ENCODE results near the gene TRIM42.

Gene TRIM42

DNA sequence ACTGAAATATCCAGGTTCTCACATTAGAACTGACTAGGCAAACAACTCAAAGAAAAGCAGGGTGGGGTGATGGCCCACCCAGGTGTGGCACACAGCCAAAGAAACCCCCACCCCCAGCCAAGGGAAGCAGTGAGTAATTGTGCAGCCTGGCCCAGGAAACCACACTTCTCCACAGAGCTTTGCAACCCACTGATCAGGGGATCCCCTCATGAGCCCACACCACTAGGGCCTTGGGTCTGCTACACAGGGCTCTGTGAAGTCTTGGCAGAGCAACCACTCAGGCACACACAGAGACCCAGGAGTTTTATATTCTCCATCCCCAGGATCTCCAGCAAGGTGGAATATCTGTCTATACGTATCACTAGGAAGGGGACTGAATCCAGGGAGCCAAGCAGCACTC, 22.2 kb upstream of the TRIM42 start:
- no peak for TF ChIP-seq FOXP2 (optimal IDR thresholded peaks at IDR 0.05; ENCODE audit: borderline replicate concordance, extremely low read depth, extremely low read length, insufficient read depth)
- TF ChIP-seq TAF1 (IDR thresholded peaks at IDR 0.05; ENCODE audit: borderline replicate concordance, insufficient read depth, low read length): no peak
- no peak for TF ChIP-seq POLR2AphosphoS5 (IDR thresholded peaks at IDR 0.05; ENCODE audit: low read depth, low read length)
- TF ChIP-seq, protein P1, sequence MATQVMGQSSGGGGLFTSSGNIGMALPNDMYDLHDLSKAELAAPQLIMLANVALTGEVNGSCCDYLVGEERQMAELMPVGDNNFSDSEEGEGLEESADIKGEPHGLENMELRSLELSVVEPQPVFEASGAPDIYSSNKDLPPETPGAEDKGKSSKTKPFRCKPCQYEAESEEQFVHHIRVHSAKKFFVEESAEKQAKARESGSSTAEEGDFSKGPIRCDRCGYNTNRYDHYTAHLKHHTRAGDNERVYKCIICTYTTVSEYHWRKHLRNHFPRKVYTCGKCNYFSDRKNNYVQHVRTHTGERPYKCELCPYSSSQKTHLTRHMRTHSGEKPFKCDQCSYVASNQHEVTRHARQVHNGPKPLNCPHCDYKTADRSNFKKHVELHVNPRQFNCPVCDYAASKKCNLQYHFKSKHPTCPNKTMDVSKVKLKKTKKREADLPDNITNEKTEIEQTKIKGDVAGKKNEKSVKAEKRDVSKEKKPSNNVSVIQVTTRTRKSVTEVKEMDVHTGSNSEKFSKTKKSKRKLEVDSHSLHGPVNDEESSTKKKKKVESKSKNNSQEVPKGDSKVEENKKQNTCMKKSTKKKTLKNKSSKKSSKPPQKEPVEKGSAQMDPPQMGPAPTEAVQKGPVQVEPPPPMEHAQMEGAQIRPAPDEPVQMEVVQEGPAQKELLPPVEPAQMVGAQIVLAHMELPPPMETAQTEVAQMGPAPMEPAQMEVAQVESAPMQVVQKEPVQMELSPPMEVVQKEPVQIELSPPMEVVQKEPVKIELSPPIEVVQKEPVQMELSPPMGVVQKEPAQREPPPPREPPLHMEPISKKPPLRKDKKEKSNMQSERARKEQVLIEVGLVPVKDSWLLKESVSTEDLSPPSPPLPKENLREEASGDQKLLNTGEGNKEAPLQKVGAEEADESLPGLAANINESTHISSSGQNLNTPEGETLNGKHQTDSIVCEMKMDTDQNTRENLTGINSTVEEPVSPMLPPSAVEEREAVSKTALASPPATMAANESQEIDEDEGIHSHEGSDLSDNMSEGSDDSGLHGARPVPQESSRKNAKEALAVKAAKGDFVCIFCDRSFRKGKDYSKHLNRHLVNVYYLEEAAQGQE (IDR thresholded peaks at IDR 0.05; ENCODE audit: insufficient read depth in 1 of 2, low read depth in 2 of 2, low read length in 2 of 2): no peak
- TF ChIP-seq SIN3A (IDR thresholded peaks at IDR 0.05; ENCODE audit: borderline replicate concordance, insufficient read depth, low read length): no peak

DNA sequence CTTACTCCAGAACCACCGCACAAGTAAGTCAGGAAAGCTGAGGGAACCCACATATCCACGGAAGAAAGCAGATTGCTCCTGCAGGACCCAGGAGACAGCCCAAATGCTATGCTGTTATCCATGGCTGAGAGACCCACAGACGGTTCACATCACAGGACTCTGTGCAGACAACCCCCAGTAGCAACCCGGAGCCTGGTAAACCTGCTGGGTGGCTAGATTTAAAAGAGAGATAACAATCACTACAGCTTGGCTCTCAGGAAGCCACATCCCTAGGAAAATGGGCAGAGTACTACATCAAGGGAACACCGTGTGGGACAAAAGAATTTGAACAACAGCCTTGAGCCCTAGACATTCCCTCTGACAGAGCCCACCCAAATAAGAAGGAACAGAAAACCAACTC, 13.8 kb upstream of the TRIM42 start:
- TF ChIP-seq SIN3A (IDR thresholded peaks at IDR 0.05; ENCODE audit: borderline replicate concordance, insufficient read depth, low read length): no peak
- TF ChIP-seq FOXP2 (optimal IDR thresholded peaks at IDR 0.05; ENCODE audit: borderline replicate concordance, extremely low read depth, extremely low read length, insufficient read depth): no peak
- TF ChIP-seq TAF1 (IDR thresholded peaks at IDR 0.05; ENCODE audit: borderline replicate concordance, insufficient read depth, low read length): no peak
- TF ChIP-seq POLR2AphosphoS5 (IDR thresholded peaks at IDR 0.05; ENCODE audit: low read depth, low read length): no peak
- TF ChIP-seq, protein P1 (IDR thresholded peaks at IDR 0.05; ENCODE audit: insufficient read depth in 1 of 2, low read depth in 2 of 2, low read length in 2 of 2): no peak

DNA sequence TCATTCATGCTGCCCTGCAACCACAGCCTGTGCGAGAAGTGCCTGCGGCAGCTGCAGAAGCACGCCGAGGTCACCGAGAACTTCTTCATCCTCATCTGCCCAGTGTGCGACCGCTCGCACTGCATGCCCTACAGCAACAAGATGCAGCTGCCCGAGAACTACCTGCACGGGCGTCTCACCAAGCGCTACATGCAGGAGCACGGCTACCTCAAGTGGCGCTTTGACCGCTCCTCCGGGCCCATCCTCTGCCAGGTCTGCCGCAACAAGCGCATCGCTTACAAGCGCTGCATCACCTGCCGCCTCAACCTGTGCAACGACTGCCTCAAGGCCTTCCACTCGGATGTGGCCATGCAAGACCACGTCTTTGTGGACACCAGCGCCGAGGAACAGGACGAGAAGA, 4.7 kb downstream of the TRIM42 start:
- TF ChIP-seq TAF1 (IDR thresholded peaks at IDR 0.05; ENCODE audit: borderline replicate concordance, insufficient read depth, low read length) (no peak), SIN3A (IDR thresholded peaks at IDR 0.05; ENCODE audit: borderline replicate concordance, insufficient read depth, low read length) (no peak), POLR2AphosphoS5 (IDR thresholded peaks at IDR 0.05; ENCODE audit: low read depth, low read length) (no peak), FOXP2 (optimal IDR thresholded peaks at IDR 0.05; ENCODE audit: borderline replicate concordance, extremely low read depth, extremely low read length, insufficient read depth) (no peak)
- TF ChIP-seq, protein P1 (IDR thresholded peaks at IDR 0.05; ENCODE audit: insufficient read depth in 1 of 2, low read depth in 2 of 2, low read length in 2 of 2): no peak

DNA sequence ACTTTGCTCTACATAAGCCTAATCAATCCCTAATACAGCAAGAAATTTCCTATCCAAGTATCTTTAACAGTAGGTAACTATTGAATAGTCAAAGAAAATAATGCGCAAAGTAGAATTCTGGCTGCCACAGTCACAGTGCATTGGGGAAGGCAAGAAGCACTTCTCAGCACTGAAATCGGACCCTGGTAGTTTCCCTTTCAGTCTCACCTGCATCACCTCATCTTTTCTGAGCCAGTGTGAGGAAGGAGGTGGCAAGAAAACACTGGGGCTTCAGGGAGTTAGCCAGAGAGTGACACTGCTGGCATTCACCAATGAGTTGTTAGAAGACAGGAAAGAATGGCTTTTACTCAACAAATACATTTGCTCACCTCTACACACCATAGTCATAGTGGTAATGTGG, 8.3 kb downstream of the TRIM42 start:
- no peak for TF ChIP-seq FOXP2 (optimal IDR thresholded peaks at IDR 0.05; ENCODE audit: borderline replicate concordance, extremely low read depth, extremely low read length, insufficient read depth)
- TF ChIP-seq TAF1 (IDR thresholded peaks at IDR 0.05; ENCODE audit: borderline replicate concordance, insufficient read depth, low read length): no peak
- TF ChIP-seq, protein P1 (IDR thresholded peaks at IDR 0.05; ENCODE audit: insufficient read depth in 1 of 2, low read depth in 2 of 2, low read length in 2 of 2): no peak
- TF ChIP-seq SIN3A (IDR thresholded peaks at IDR 0.05; ENCODE audit: borderline replicate concordance, insufficient read depth, low read length): no peak
- no peak for TF ChIP-seq POLR2AphosphoS5 (IDR thresholded peaks at IDR 0.05; ENCODE audit: low read depth, low read length)

DNA sequence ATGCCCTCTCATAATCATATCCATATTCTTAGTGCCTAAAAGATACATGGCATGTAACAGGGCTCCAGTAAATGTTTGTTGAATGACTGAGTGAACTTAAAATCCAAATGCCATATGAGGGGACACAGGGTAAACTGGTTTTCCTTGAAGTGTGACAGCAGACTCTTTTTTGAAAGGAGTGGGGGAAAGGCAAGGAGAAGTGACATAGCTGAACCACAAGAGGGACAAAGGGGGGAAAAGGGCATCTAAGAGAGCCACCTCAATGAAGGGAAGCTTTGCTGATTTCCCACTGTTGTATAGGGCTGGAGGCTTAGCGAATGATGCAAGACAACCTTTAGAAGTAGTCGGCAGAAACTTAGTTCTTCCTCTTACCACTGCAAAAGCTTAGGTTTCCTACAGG, 9.1 kb downstream of the TRIM42 start:
- no peak for TF ChIP-seq FOXP2 (optimal IDR thresholded peaks at IDR 0.05; ENCODE audit: borderline replicate concordance, extremely low read depth, extremely low read length, insufficient read depth)
- TF ChIP-seq SIN3A (IDR thresholded peaks at IDR 0.05; ENCODE audit: borderline replicate concordance, insufficient read depth, low read length): no peak
- no peak for TF ChIP-seq TAF1 (IDR thresholded peaks at IDR 0.05; ENCODE audit: borderline replicate concordance, insufficient read depth, low read length)
- TF ChIP-seq, protein P1 (IDR thresholded peaks at IDR 0.05; ENCODE audit: insufficient read depth in 1 of 2, low read depth in 2 of 2, low read length in 2 of 2): no peak
- TF ChIP-seq POLR2AphosphoS5 (IDR thresholded peaks at IDR 0.05; ENCODE audit: low read depth, low read length): no peak

All from PFSK-1 (cell line).